ENCODE data around the gene NALCN.

NALCN gene

DNA sequence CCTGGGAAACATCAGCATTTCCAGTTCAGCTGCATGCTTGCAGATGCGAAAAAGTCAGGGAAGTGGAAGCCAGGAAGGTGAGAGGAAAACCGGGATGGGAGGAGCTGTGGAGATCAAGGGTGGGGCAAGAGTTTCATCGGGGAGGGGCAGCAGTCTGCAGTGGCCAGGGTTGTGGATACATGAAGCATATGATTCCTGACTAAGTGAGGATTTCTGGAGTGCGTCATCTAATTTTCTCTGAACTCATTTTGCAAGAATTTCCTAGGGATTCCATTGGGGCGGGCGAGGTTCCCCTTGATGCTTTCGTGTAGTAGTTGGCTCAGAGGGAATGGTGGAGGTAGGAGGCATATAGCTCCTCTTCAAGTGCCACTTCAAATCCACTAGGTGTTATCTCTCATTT lies 397.6 kb downstream of the NALCN start:
- DNase-seq = peak; percentile 68

DNA sequence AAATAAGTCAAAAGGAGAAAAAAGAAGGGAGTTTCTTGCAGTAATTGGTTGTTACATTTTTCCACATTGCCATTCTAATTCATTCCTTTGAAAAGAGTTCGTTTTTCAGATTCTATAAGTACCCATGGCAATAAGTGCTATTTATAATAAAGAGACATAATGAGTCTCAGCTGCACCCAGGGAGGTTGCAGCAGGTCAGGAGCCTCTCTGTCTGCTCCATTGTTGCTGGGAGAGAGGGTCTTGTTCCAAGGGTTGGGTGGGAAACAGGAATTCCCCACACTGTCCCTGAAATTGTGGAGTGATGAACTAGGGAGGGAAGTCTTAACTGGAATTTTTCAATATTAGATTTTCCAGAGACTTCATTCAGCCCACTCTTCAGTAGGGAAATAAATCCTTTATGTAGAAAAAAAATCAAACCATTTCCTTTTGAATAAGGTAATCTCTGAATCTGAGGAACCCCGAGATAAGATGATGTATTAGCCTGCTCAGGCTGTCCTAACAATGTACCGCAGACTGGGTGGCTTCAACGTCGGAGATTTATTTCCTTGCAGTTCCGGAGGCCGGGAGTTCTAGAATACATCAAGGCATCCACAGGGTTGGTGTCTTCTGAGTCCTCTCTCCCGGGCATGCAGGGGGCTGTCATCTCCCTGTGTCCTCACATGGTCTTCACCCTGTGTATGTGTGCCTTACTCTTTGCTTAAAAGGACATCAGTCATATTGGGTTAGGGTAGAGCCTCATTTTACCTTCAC lies 399.0 kb downstream of the NALCN start:
- DNase-seq = no peak

DNA sequence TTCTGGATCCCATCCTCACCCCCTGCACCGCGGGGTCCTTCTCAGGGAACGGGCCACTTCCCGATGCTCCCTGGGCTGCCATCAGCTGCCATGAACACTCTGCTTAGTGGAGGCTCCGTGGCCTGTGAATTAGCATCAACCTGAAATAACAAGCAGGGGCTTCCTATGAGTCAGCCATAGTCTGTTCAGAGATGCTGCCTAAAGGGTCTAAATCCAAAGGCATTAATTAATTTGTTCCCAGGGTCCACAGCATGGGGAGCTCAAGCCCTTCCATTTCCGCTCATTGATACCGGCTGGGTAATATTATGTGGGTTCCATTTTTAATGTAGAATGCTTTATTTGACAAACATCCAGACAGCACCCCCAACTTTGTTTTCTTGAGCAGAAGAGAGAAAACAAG lies 399.8 kb downstream of the NALCN start:
- DNase-seq = no peak

DNA sequence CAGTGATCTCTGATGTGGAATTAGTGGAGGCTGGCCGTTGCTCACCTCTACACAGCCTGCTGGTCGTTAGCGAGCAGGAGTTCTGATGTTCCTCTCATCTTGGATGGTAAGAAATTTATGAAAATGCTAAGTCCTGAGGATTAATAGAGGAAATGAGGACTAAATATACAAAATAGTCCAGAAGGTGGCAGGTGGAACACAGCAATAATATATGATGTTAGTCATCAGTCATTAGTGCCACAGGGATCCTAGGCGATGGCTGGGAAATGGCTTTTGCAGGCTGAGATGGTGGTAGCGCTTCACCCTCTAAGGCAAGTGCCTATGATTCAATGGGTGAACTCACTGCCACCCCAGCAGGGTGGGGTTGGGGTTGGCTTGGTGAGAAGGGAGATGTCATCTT lies 403.1 kb downstream of the NALCN start:
- no peak for DNase-seq

DNA sequence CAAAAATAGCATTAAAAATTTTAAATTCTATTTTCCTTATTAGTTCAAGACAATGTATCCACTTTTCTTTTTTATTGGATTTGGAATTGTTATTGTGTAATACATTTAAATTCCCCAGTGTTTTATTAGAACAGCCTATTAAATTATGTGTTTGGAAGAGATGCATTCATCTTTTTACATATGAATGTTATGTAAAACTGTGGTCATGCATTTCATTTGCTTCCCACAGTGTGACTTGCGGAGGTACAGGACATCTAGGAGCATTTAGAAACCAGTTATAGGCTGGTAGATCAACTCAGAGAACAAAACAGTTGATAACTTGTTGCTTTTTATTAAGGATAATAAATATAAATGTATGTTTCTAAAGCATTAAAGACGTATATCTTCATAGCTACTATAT lies 406.2 kb downstream of the NALCN start:
- no peak for DNase-seq

DNA sequence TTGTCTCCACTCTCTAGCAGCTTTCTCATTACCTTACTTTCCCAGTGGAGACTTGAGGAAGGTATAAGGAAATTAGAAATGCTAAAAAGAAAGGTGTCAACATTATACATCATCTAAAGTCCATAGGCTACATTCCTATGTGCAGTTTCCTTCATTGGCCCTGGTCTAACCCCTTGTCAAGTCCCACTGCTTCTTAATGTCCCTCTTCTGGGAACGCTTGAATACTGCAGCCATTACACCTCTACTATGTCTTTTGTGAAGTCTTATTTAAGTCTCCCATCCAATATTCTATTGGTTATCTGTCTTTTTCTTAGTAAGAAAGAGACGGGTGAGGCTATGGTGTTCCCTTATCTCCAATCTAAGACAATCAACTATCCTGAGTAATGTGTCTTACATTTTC lies 409.1 kb downstream of the NALCN start:
- DNase-seq = no peak

Measured in fibroblast of skin of scalp (primary cell).